CD14-positive monocyte (primary cell): ENCODE results near the gene C2orf76. TPM values are rescaled to one million over a fixed set of nuclear protein-coding genes. Genes with fewer than 3 reads are reported as not detected.

Experiments used
- DNase-seq, 3 donors: peaks; one replicate each; pipeline ENCODE4 v3.0.0-alpha.2; 2011 to 2022
- H2AFZ ChIP-seq: 2 replicates; pipeline ENCODE4 v1.6.0; 2012; ENCODE audit warnings: mild to moderate bottlenecking, low read depth, low read length, inconsistent platforms; ENCODE audit not compliant: insufficient read depth, poor library complexity, severe bottlenecking
- H3K27ac ChIP-seq, 2 donors: 1 replicate in 1 of 2; 2 replicates in 1 of 2; pipeline ENCODE4 v1.5.1; 2012 to 2013; ENCODE audit warnings: low read length in 2 of 2, control low read depth in 1 of 2, inconsistent platforms in 1 of 2, low read depth in 1 of 2, mild to moderate bottlenecking in 1 of 2
- H3K27me3 ChIP-seq, 2 donors: one replicate each; pipeline versions ENCODE4 v1.6.0 to v1.6.1; 2011 to 2013; ENCODE audit warnings: low read length in 2 of 2; ENCODE audit not compliant: control insufficient read depth in 2 of 2, insufficient read depth in 2 of 2
- H3K36me3 ChIP-seq, 2 donors: replicated peaks in 1 of 2; 1 replicate in 1 of 2; 2 replicates in 1 of 2; pipeline versions ENCODE4 v1.5.1 to v1.6.1; 2012 to 2013; ENCODE audit warnings: low read length in 2 of 2, control low read depth in 1 of 2, inconsistent platforms in 1 of 2, mild to moderate bottlenecking in 1 of 2; ENCODE audit not compliant: insufficient read depth in 2 of 2, control insufficient read depth in 1 of 2
- H3K4me1 ChIP-seq, 2 donors: 1 replicate in 1 of 2; 2 replicates in 1 of 2; pipeline versions ENCODE4 v1.5.1 to v1.6.1; 2012 to 2013; ENCODE audit warnings: low read length in 2 of 2, control low read depth in 1 of 2, inconsistent platforms in 1 of 2, mild to moderate bottlenecking in 1 of 2, moderate library complexity in 1 of 2; ENCODE audit not compliant: insufficient read depth in 2 of 2, control insufficient read depth in 1 of 2
- H3K4me2 ChIP-seq: replicated peaks from 2 replicates; pipeline ENCODE3; 2012; ENCODE audit warnings: low read length, moderate library complexity, mild to moderate bottlenecking; ENCODE audit not compliant: poor library complexity, severe bottlenecking; ENCODE audit errors: extremely low read depth
- H3K4me3 ChIP-seq, 3 experiments: fragments of 200-600 bp in 1 of 3; sonication (generic) in 1 of 3; replicated peaks in 1 of 3; 1 replicate in 2 of 3; 2 replicates in 1 of 3; pipeline ENCODE4 v1.5.1; 2011 to 2013; ENCODE audit warnings: low read length in 3 of 3, mild to moderate bottlenecking in 3 of 3, control low read depth in 2 of 3, low read depth in 2 of 3, inconsistent platforms in 1 of 3, moderate library complexity in 1 of 3
- H3K79me2 ChIP-seq: 2 replicates; pipeline ENCODE4 v1.6.0; 2012; ENCODE audit warnings: mild to moderate bottlenecking, control low read depth, inconsistent platforms, low read length, moderate library complexity; ENCODE audit not compliant: insufficient read depth
- H3K9ac ChIP-seq: 2 replicates; pipeline ENCODE4 v1.6.0; 2017; ENCODE audit warnings: low read length, mild to moderate bottlenecking; ENCODE audit not compliant: insufficient read depth, poor library complexity, severe bottlenecking
- H3K9me3 ChIP-seq, 2 donors: replicated peaks in 1 of 2; 1 replicate in 1 of 2; 2 replicates in 1 of 2; pipeline versions ENCODE4 v1.5.1 to v1.6.1; 2012 to 2013; ENCODE audit warnings: low read length in 2 of 2, control low read depth in 1 of 2; ENCODE audit not compliant: control insufficient read depth in 1 of 2, insufficient read depth in 1 of 2
- H4K20me1 ChIP-seq: 2 replicates; pipeline ENCODE4 v1.6.0; 2012; ENCODE audit warnings: mild to moderate bottlenecking, low read length, control low read depth, moderate library complexity; ENCODE audit not compliant: insufficient read depth
- H3K27ac Mint-ChIP-seq, 7 donors: one replicate each; pipeline ENCODE4 v1.8.0; 2020; ENCODE audit warnings: mild to moderate bottlenecking in 7 of 7, mixed read lengths in 7 of 7, moderate library complexity in 6 of 7, inconsistent platforms in 2 of 7
- H3K27me3 Mint-ChIP-seq, 3 donors: one replicate each; pipeline ENCODE4 v1.8.0; 2021 to 2022; ENCODE audit warnings: low read depth in 3 of 3, mild to moderate bottlenecking in 3 of 3, mixed read lengths in 3 of 3, moderate library complexity in 3 of 3, inconsistent platforms in 1 of 3
- H3K36me3 Mint-ChIP-seq, 2 donors: one replicate each; pipeline ENCODE4 v1.8.0; 2020; ENCODE audit warnings: mixed read lengths in 2 of 2, inconsistent platforms in 1 of 2, mild to moderate bottlenecking in 1 of 2
- H3K4me1 Mint-ChIP-seq: one replicate; pipeline ENCODE4 v1.8.0; 2020; ENCODE audit warnings: mild to moderate bottlenecking, mixed read lengths
- H3K4me3 Mint-ChIP-seq, 2 donors: one replicate each; pipeline ENCODE4 v1.8.0; 2020; ENCODE audit warnings: mild to moderate bottlenecking in 2 of 2, mixed read lengths in 2 of 2, moderate library complexity in 1 of 2
- H3K9me3 Mint-ChIP-seq, 7 donors: one replicate each; pipeline ENCODE4 v1.8.0; 2020 to 2022; ENCODE audit warnings: mixed read lengths in 7 of 7, mild to moderate bottlenecking in 6 of 7, moderate library complexity in 6 of 7, inconsistent platforms in 2 of 7
- WGBS: methylation state at CpG from one replicate; pipeline ENCODE4 v1.1.5; 2013; ENCODE audit warnings: missing lambda C conversion rate; ENCODE audit not compliant: insufficient coverage; 5-methylcytosine and 5-hydroxymethylcytosine counted together
- intact Hi-C, 2 donors: fragments of 100-400 bp; cut with micrococcal nuclease; formaldehyde crosslinking; loops; one replicate each; pipeline versions ENCODE4 v1.15.0 to v1.15.1; 2023
- polyA plus RNA-seq, 3 donors: library from polyadenylated mRNA; depleted of rRNA in 1 of 3; unstranded in 2 of 3; stranded (reverse) in 1 of 3; fragments of 300-500 nt in 2 of 3; fragments of >200 nt in 1 of 3; fragmentation: Illumina TruSeq in 2 of 3; gene quantifications; 1 replicate in 2 of 3; 2 replicates in 1 of 3; pipeline ENCODE4 v1.2.3, GENCODE V29; 2012 to 2021
- TF ChIP-seq, protein P1 (sequence below): fragments of 200-600 bp; IDR thresholded peaks from one replicate; pipeline ENCODE4 v1.8.0; 2022; ENCODE audit warnings: antibody characterized with exemption, mild to moderate bottlenecking

The C2orf76 gene
- polyA plus RNA-seq, 3 donors, result 9.7 to 32.5 (median 31.0) TPM

DNA sequence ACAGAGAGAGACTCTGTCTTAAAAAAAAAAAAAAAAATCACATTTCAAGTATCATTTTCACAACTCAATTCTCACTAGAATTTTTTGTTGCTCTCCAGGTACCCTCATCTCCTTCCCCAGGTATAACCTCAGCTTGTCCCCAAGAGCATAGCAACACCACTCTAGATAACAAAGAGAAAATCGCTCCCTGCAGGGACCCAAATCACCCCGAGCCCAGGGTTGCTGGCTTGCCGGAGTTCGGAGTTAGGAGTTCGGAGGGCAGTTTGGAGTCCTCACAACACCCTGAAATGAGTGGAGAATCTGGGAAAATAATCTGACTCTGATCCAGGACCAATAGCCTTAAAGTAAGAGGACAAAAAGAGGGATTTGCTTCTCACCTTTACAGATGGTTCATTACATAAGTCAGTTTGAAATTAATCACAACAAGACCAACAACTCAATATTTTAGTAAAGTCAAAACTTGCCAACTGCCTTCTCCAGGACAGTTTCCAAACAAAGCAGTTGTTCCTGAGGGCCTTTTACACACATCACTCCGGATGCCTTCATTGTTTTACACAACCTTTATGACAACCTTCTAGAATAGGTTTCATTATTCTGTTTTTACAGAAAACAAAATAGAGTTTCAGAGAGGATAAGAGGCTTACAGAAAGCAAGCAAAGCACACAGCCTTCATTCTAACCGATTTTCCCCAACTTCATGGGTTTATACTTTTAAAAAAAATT is 59.1 kb downstream of the C2orf76 start:
- H3K79me2 ChIP-seq, result no peaks in the 10 kb centered on the region
- H3K36me3 ChIP-seq, result no peaks in the 10 kb centered on the region
- no peak for DNase-seq
- no peak overlapping the region for H3K9ac ChIP-seq
- peaks cover 6% of the 10 kb centered on the region for H3K4me1 Mint-ChIP-seq
- H2AFZ ChIP-seq, result no peak overlapping the region
- H4K20me1 ChIP-seq, result no peaks in the 10 kb centered on the region
- peaks cover 0 to 2% (median 1%) of the 10 kb centered on the region in 3 donors for H3K27me3 Mint-ChIP-seq
- H3K4me2 ChIP-seq, result no peak overlapping the region
- no peak overlapping the region for H3K27ac Mint-ChIP-seq
- TF ChIP-seq, protein P1, sequence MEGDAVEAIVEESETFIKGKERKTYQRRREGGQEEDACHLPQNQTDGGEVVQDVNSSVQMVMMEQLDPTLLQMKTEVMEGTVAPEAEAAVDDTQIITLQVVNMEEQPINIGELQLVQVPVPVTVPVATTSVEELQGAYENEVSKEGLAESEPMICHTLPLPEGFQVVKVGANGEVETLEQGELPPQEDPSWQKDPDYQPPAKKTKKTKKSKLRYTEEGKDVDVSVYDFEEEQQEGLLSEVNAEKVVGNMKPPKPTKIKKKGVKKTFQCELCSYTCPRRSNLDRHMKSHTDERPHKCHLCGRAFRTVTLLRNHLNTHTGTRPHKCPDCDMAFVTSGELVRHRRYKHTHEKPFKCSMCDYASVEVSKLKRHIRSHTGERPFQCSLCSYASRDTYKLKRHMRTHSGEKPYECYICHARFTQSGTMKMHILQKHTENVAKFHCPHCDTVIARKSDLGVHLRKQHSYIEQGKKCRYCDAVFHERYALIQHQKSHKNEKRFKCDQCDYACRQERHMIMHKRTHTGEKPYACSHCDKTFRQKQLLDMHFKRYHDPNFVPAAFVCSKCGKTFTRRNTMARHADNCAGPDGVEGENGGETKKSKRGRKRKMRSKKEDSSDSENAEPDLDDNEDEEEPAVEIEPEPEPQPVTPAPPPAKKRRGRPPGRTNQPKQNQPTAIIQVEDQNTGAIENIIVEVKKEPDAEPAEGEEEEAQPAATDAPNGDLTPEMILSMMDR, result no peak
- intact Hi-C loops, result no loop called here
- H3K4me1 ChIP-seq, result no peaks in the 10 kb centered on the region
- H3K27me3 ChIP-seq, result no peaks in the 10 kb centered on the region
- H3K27ac ChIP-seq, result no peak overlapping the region
- no peaks in the 10 kb centered on the region for H3K9me3 Mint-ChIP-seq
- H3K36me3 Mint-ChIP-seq, result peaks cover 10 to 18% of the 10 kb centered on the region in 2 donors
- H3K4me3 ChIP-seq, result no peak overlapping the region
- no peaks in the 10 kb centered on the region for H3K9me3 ChIP-seq
- no CpG with 5 or more reads among the region's 7 CpGs for WGBS
- no peak overlapping the region for H3K4me3 Mint-ChIP-seq

DNA sequence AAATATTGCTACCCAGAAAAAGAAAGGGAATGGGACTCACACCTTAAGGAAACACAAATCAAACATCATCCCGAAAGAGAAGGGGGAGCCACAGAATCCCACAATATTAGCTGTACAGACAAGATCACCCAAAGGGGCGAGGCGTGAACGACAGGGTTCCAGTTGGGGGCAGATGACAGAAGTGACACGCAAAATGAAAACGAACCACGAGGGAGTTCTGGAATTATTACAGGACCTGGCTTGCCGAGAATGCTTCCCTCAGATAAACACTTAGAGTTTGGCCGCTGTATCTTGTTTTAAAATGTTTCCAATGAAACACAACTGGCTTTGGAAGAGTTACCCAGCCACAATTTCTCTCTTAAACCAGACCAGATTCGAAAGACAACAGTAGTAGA is 60.4 kb downstream of the C2orf76 start:
- H3K4me2 ChIP-seq, result no peak overlapping the region
- Mint-ChIP-seq H3K9me3 (no peaks in the 10 kb centered on the region), H3K27me3 (peaks cover 0 to 2% (median 1%) of the 10 kb centered on the region in 3 donors), H3K27ac (no peak overlapping the region), H3K4me1 (peaks cover 6% of the 10 kb centered on the region), H3K4me3 (no peak overlapping the region), H3K36me3 (peaks cover 8 to 12% of the 10 kb centered on the region in 2 donors)
- 91% methylated on average over 6 of the region's 10 CpGs for WGBS
- H3K9me3 ChIP-seq, result no peaks in the 10 kb centered on the region
- H3K4me1 ChIP-seq, result no peaks in the 10 kb centered on the region
- no peak overlapping the region for H3K9ac ChIP-seq
- no peak overlapping the region for H3K27ac ChIP-seq
- H2AFZ ChIP-seq, result no peak overlapping the region
- intact Hi-C loops, result no loop called here
- no peaks in the 10 kb centered on the region for H3K36me3 ChIP-seq
- TF ChIP-seq, protein P1, result no peak
- H3K79me2 ChIP-seq, result no peaks in the 10 kb centered on the region
- H3K27me3 ChIP-seq, result no peaks in the 10 kb centered on the region
- DNase-seq, result no peak
- no peaks in the 10 kb centered on the region for H4K20me1 ChIP-seq
- no peak overlapping the region for H3K4me3 ChIP-seq
